Kidney (tissue), 14 donors: ENCODE measurements around the gene BLOC1S4. TPM values are rescaled to one million over a fixed set of nuclear protein-coding genes. Genes with fewer than 3 reads are reported as not detected.

Source experiments
- DNase-seq, 5 donors: peaks; one replicate each; pipeline ENCODE4 v3.0.0-alpha.2; 2013 to 2020
- FAIRE-seq: peaks from 2 replicates; lab custom pipeline; 2012; peaks lifted over from hg19 to GRCh38; lab: Jason Lieb, UNC
- H3K27ac ChIP-seq, 2 donors: one replicate each; pipeline ENCODE4 v1.7.0; 2013; ENCODE audit warnings: low read depth in 2 of 2, low read length in 2 of 2, inconsistent platforms in 1 of 2
- H3K27me3 ChIP-seq: one replicate; pipeline ENCODE4 v1.7.1; 2013; ENCODE audit warnings: low read length, inconsistent platforms; ENCODE audit not compliant: control insufficient read depth, insufficient read depth
- H3K36me3 ChIP-seq, 3 donors: one replicate each; pipeline versions ENCODE4 v1.7.0 to v1.7.1; 2013; ENCODE audit warnings: low read length in 3 of 3, control low read depth in 1 of 3, inconsistent platforms in 1 of 3; ENCODE audit not compliant: insufficient read depth in 3 of 3, control insufficient read depth in 2 of 3
- H3K4me1 ChIP-seq, 3 donors: one replicate each; pipeline versions ENCODE4 v1.7.0 to v1.7.1; 2013; ENCODE audit warnings: low read length in 3 of 3, inconsistent platforms in 1 of 3, low read depth in 1 of 3; ENCODE audit not compliant: control insufficient read depth in 2 of 3, insufficient read depth in 2 of 3
- H3K4me3 ChIP-seq, 3 donors: one replicate each; pipeline versions ENCODE4 v1.7.0 to v1.8.1; 2013; ENCODE audit warnings: low read length in 3 of 3, control low read depth in 1 of 3, inconsistent platforms in 1 of 3
- H3K9ac ChIP-seq, 3 donors: one replicate each; pipeline versions ENCODE4 v1.7.0 to v1.7.1; 2013; ENCODE audit warnings: low read length in 3 of 3, control low read depth in 1 of 3, inconsistent platforms in 1 of 3
- H3K9me3 ChIP-seq, 3 donors: one replicate each; pipeline versions ENCODE4 v1.7.0 to v1.7.1; 2013; ENCODE audit warnings: low read length in 3 of 3, control low read depth in 1 of 3, inconsistent platforms in 1 of 3; ENCODE audit not compliant: control insufficient read depth in 2 of 3, insufficient read depth in 1 of 3
- intact Hi-C: fragments of 100-400 bp; cut with DNase I; formaldehyde crosslinking; loops from one replicate; pipeline ENCODE4 v1.11.1; 2022
- polyA plus RNA-seq: library from polyadenylated mRNA; stranded (reverse); fragments of 350-450 nt; fragmentation: Illumina TruSeq; extraction: RNeasy Lipid Tissue Mini Kit (QIAGEN cat#74804); gene quantifications from one replicate; pipeline ENCODE4 v1.2.3, GENCODE V29; 2014; ENCODE audit warnings: low read depth, low replicate concordance; ENCODE audit not compliant: insufficient read depth
- total RNA-seq: library from RNA; stranded (reverse); fragmentation: NEBNext Ultra II Directional; extraction: Animal tissue kit (Norgen Biotek cat#: 25700); gene quantifications from one replicate; pipeline ENCODE4 v1.2.1, GENCODE V29; 2021
- TF ChIP-seq, protein P1 (sequence below): IDR thresholded peaks from 3 replicates; pipeline ENCODE4 v1.5.1; 2012; ENCODE audit warnings: mild to moderate bottlenecking, moderate library complexity, borderline replicate concordance; ENCODE audit not compliant: insufficient read depth; ENCODE audit errors: extremely low read depth
- donor health status: control.
- donor health status: control.
- donor health status: control.
- donor health status: control.
- donor health status: control.
- donor health status: DM: yes; HTN: yes; CAD: no.
- donor health status: Normal renal cell carcinoma (clear cell type).

BLOC1S4 gene
- total and polyA plus RNA-seq, 2 donors from 2014 or later = 12.3 to 14.2 TPM

- Histone ChIP-seq H3K4me1 (peaks cover 0 to 3% (median 0%) of the 10 kb centered on the region in 3 donors), H3K9ac (no peak overlapping the region), H3K9me3 (no peaks in the 10 kb centered on the region), H3K36me3 (peaks cover 5 to 7% (median 5%) of the 10 kb centered on the region in 3 donors), H3K27ac (no peak overlapping the region), H3K27me3 (no peaks in the 10 kb centered on the region), H3K4me3 (no peak overlapping the region)
- intact Hi-C loops = no loop called here
- FAIRE-seq = no peak
- TF ChIP-seq, protein P1, sequence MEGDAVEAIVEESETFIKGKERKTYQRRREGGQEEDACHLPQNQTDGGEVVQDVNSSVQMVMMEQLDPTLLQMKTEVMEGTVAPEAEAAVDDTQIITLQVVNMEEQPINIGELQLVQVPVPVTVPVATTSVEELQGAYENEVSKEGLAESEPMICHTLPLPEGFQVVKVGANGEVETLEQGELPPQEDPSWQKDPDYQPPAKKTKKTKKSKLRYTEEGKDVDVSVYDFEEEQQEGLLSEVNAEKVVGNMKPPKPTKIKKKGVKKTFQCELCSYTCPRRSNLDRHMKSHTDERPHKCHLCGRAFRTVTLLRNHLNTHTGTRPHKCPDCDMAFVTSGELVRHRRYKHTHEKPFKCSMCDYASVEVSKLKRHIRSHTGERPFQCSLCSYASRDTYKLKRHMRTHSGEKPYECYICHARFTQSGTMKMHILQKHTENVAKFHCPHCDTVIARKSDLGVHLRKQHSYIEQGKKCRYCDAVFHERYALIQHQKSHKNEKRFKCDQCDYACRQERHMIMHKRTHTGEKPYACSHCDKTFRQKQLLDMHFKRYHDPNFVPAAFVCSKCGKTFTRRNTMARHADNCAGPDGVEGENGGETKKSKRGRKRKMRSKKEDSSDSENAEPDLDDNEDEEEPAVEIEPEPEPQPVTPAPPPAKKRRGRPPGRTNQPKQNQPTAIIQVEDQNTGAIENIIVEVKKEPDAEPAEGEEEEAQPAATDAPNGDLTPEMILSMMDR = no peak
- no peak for DNase-seq
Observed at GRCh38 chr4:6699388-6699787, 16.6 kb upstream of the BLOC1S4 start.

- FAIRE-seq (no peak), DNase-seq (no peak)
- intact Hi-C loops = no loop called here
- Histone ChIP-seq H3K36me3 (peaks cover 5 to 7% (median 5%) of the 10 kb centered on the region in 3 donors), H3K27me3 (no peaks in the 10 kb centered on the region), H3K9me3 (no peaks in the 10 kb centered on the region), H3K27ac (no peak overlapping the region), H3K4me3 (no peak overlapping the region), H3K9ac (no peak overlapping the region), H3K4me1 (peaks cover 0 to 3% (median 0%) of the 10 kb centered on the region in 3 donors)
- TF ChIP-seq, protein P1 = no peak
Observed at GRCh38 chr4:6699903-6700302, 16.1 kb upstream of the BLOC1S4 start.

DNA sequence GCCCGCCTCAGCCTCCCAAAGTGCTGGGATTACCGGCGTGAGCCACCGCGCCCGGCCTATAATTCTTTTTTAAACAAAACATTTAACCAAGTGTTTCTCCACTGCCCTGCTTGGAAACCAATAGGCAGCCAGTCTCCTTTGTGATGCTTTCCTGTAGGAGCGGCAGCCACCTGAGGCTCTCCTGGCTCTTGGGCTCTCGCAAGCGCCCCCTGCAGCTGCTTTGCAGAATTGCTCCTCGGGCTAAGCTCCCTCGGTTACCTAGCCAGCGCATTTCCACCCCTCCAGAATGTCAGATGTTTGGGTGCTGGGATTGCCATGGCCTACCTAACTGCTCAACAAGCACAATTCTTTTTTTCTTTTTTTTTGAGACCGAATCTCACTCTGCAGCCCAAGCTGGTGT lies 14.6 kb upstream of the BLOC1S4 start:
- no peak for FAIRE-seq
- intact Hi-C loops = no loop called here
- DNase-seq = no peak
- Histone ChIP-seq H3K9me3 (no peaks in the 10 kb centered on the region), H3K4me1 (peaks cover 0 to 3% (median 0%) of the 10 kb centered on the region in 3 donors), H3K27ac (no peak overlapping the region), H3K36me3 (peaks cover 5 to 7% (median 7%) of the 10 kb centered on the region in 3 donors), H3K4me3 (no peak overlapping the region), H3K9ac (no peak overlapping the region), H3K27me3 (no peaks in the 10 kb centered on the region)
- TF ChIP-seq, protein P1 = no peak

DNA sequence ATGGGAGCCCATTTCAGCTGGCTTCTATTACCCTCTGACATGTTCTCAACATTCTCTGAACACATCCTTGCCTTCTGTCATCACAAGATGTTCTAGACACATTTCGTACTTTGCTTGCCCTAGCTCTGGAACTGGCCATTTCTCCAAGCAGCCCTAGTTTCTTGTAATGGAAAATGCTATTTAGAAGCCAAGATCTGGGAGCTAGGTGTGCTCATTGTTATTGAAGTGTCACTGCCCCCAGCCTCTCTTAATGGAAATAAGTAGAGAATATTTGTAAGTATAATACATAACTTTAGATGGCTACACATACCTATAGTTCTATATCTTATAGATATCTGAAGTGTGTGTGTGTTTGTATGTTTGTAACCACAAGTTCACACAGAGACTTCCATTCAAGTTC lies 13.2 kb upstream of the BLOC1S4 start:
- intact Hi-C loops = no loop called here
- H3K4me3 ChIP-seq = no peak overlapping the region
- FAIRE-seq (no peak), DNase-seq (no peak)
- TF ChIP-seq, protein P1 = no peak
- H3K36me3 ChIP-seq = peaks cover 5 to 7% (median 7%) of the 10 kb centered on the region in 3 donors
- no peak overlapping the region for H3K27ac ChIP-seq
- H3K9ac ChIP-seq = no peak overlapping the region
- no peaks in the 10 kb centered on the region for H3K9me3 ChIP-seq
- peaks cover 0 to 8% (median under 1%) of the 10 kb centered on the region in 3 donors for H3K4me1 ChIP-seq
- H3K27me3 ChIP-seq = no peaks in the 10 kb centered on the region
